GM20000 (cell line): ENCODE measurements around the gene CWF19L2.

ENCODE experiments used
- DNase-seq: peaks from one replicate; pipeline ENCODE4 v3.0.0; 2012; ENCODE audit warnings: low spot score
- CTCF ChIP-seq: IDR thresholded peaks from 2 replicates; pipeline ENCODE4 v1.5.1; 2012; ENCODE audit warnings: mild to moderate bottlenecking, control low read depth; ENCODE audit errors: extremely low read depth, missing control alignments

CWF19L2 gene

DNA sequence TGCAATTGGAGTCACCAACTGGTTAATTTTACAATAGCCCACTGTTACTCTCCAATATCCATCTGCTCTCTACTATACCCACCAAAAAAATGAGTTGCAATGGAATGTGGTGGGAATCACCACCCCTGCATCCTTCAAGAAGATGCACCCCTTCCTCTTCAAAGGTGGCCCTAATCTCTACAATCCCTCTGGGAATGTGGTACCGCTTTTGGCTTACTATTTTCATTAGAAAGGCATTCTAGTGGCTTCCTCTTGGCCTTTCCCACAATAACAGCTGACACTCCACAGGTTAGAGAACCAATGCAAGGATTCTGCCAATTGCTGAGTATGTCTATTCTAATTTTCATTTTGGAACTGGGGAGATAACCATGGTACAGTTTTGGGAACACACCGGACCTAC, 33.2 kb upstream of the CWF19L2 start:
- no peak for TF ChIP-seq CTCF
- no peak for DNase-seq

- DNase-seq, result no peak
- TF ChIP-seq CTCF, result no peak
Observed at GRCh38 chr11:107482234-107482633, 24.6 kb upstream of the CWF19L2 start.

DNA sequence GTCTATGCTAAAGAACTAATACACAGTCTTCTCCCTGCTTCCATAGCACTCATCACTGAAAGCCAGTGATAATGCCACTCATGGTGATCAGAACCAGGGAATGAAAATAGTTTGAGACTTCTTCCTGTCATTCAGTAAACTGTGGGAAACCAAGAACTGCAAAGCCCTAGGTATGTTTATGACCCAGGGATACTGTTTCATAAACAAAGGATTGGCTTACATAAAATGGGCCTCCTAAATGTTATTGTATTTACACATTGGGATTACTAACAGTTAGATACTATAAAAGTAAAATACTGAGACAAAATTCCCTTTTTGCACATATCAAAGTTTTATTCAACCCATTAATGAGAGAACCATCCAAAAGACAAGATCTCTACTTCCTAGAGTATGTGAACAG, 21.3 kb upstream of the CWF19L2 start:
- DNase-seq, result no peak
- no peak for TF ChIP-seq CTCF

DNA sequence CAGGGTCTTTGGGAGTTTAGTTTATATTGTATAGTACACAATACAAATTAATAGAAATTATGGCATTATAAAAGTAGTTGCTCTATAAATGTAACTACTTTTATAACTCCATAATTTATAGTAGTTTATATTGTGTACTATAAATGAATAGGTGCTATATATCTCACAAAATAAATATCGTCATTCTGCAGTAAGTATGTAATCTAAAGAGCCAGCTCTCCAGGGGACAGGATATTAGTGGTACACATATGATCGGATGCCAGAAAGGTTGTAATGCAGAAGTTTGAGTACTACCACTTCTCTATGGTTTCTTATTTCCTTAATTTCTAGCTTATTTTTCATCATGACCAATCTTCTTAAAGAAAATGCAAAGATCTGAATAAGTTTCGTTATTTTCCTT, 20.2 kb upstream of the CWF19L2 start:
- DNase-seq, result no peak
- no peak for TF ChIP-seq CTCF

GRCh38 chr11:107473792-107474191, 16.2 kb upstream of the CWF19L2 start:
- TF ChIP-seq CTCF, result no peak
- no peak for DNase-seq

DNA sequence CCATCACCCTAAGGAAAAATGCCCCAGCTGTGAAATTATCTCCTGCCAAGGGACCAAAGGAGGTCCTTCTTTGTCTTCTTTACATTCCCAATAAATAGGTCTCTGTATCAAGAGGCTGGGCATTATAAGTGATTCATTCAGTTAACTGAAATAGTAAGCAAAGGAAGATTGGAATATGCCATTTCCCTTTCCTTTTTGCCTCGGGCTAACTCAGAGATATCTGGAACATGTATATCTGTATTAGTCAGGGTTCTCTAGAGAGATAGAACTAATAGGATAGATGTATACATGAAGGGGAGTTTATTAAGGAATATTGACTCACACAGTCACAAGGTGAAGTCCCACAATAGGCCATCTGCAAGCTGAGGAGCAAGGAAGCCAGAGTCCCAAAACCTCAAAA, 15.3 kb upstream of the CWF19L2 start:
- DNase-seq, result no peak
- TF ChIP-seq CTCF, result no peak

DNA sequence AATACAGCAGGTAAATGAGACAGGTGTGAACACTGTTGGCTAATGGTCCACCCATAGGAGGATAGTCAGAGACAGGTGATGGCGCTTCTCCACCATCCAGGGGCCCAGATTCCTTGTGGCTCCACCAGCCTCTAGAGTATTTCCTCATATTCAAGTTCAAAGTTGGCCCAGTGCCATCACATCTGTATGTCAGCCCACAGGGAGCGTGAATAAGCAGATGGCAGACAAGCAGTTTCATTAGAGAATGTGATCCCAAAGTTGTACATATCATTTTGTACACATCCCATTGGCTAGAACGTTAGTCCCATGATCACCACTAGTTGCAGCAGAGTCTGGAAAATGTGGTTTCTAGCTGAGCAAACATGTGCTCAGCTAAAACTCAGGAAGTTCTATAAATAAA, 11.0 kb upstream of the CWF19L2 start:
- no peak for TF ChIP-seq CTCF

More for the DNA sequence above, 11.0 kb upstream of the CWF19L2 start:
- DNase-seq, result no peak
